HepG2 (cell line): ENCODE measurements around the gene MAD2L2. TPM values are rescaled to one million over a fixed set of nuclear protein-coding genes. Genes with fewer than 3 reads are reported as not detected.

Source experiments
- ATAC-seq: fragments of 200-7000 bp; cut with Tn5 transposase; 3 replicates; pipeline ENCODE4 v1.9.1; 2020; ENCODE audit warnings: mild to moderate bottlenecking, moderate library complexity
- BruUV-seq: library from RNA; stranded (reverse); fragments of 400-500 nt; replicated peaks from 2 replicates; lab custom pipeline; 2021; lab: Mats Ljungman, UMichigan
- CTCF ChIA-PET: fragments of 300-600 bp; formaldehyde crosslinking; extraction: SDS; loops from one replicate; lab custom pipeline; 2021; ENCODE audit warnings: low total read pairs, inconsistent platforms, low intra/inter-chr PET ratio; lab: Yijun Ruan, JAX
- POLR2A ChIA-PET: fragments of 350-600 bp; sonication (Branson Sonifier 250); formaldehyde crosslinking; loops from one replicate; lab custom pipeline; 2020; ENCODE audit warnings: antibody characterized with exemption, inconsistent platforms; lab: Yijun Ruan, JAX
- DNase-seq: peaks from one replicate; pipeline ENCODE4 v3.0.0-alpha.2; 2015; ENCODE audit warnings: low spot score
- FAIRE-seq: peaks from 3 replicates; lab custom pipeline; 2011; peaks lifted over from hg19 to GRCh38; lab: Jason Lieb, UNC
- H2AFZ ChIP-seq: one replicate; pipeline ENCODE4 v1.6.1; 2011; ENCODE audit warnings: low read length, inconsistent platforms
- H3K27ac ChIP-seq: fragments of 300-600 bp; 3 replicates; pipeline ENCODE4 v1.8.0; 2011; ENCODE audit warnings: mixed run types, mild to moderate bottlenecking, mixed read lengths, low read length, inconsistent platforms; ENCODE audit not compliant: insufficient read depth; ENCODE audit errors: extremely low read length
- H3K27me3 ChIP-seq, 2 experiments: fragments of 200-600 bp in 1 of 2; 2 replicates in 1 of 2; 3 replicates in 1 of 2; pipeline versions ENCODE4 v1.6.0 to v1.8.0; 2011; ENCODE audit warnings: low read length in 2 of 2, mild to moderate bottlenecking in 2 of 2, moderate library complexity in 2 of 2, inconsistent platforms in 1 of 2; ENCODE audit not compliant: insufficient read depth in 2 of 2, control insufficient read depth in 1 of 2
- H3K36me3 ChIP-seq, 2 experiments: fragments of 200-600 bp in 1 of 2; replicated peaks in 1 of 2; 2 replicates in 1 of 2; 3 replicates in 1 of 2; pipeline versions ENCODE4 v1.5.1 to v1.8.0; 2011; ENCODE audit warnings: low read length in 2 of 2, inconsistent platforms in 1 of 2; ENCODE audit not compliant: insufficient read depth in 2 of 2, control insufficient read depth in 1 of 2
- H3K4me1 ChIP-seq: 2 replicates; pipeline ENCODE4 v1.5.1; 2012; ENCODE audit warnings: low read length, inconsistent platforms; ENCODE audit not compliant: insufficient read depth
- H3K4me2 ChIP-seq: 2 replicates; pipeline ENCODE4 v1.6.0; 2011; ENCODE audit warnings: low read depth, low read length, inconsistent platforms
- H3K4me3 ChIP-seq, 3 experiments: fragments of 200-600 bp in 1 of 3; sonication (generic), shearing (Covaris generic) in 1 of 3; replicated peaks in 1 of 3; 2 replicates each; pipeline ENCODE4 v1.5.1; 2011 to 2016; ENCODE audit warnings: low read length in 3 of 3, inconsistent platforms in 2 of 3, low read depth in 2 of 3, mild to moderate bottlenecking in 2 of 3, control low read depth in 1 of 3, mixed read lengths in 1 of 3; ENCODE audit not compliant: insufficient read depth in 1 of 3
- H3K79me2 ChIP-seq: one replicate; pipeline ENCODE4 v1.6.1; 2011; ENCODE audit warnings: low read length, inconsistent platforms; ENCODE audit not compliant: insufficient read depth
- H3K9ac ChIP-seq: 2 replicates; pipeline ENCODE4 v1.6.0; 2011; ENCODE audit warnings: mild to moderate bottlenecking, low read depth, low read length, inconsistent platforms; ENCODE audit not compliant: insufficient read depth
- H3K9me3 ChIP-seq: 2 replicates; pipeline ENCODE4 v1.5.1; 2012; ENCODE audit warnings: mild to moderate bottlenecking, low read length
- H4K20me1 ChIP-seq: 2 replicates; pipeline ENCODE4 v1.6.0; 2011; ENCODE audit warnings: inconsistent platforms, mild to moderate bottlenecking, low read length, moderate library complexity; ENCODE audit not compliant: insufficient read depth
- HMGXB3 ChIP-seq: sonication (generic); formaldehyde crosslinking; IDR thresholded peaks from 2 replicates; pipeline ENCODE4 v1.4.0; 2020; ENCODE audit warnings: missing genetic modification reagents, borderline replicate concordance
- NR2C2 ChIP-seq: sonication (generic); formaldehyde crosslinking; IDR thresholded peaks from 2 replicates; pipeline ENCODE4 v1.4.0; 2020; ENCODE audit warnings: missing genetic modification reagents, mild to moderate bottlenecking, moderate library complexity, borderline replicate concordance
- TOPORS ChIP-seq: sonication (generic); formaldehyde crosslinking; IDR thresholded peaks from 2 replicates; pipeline ENCODE4 v1.8.0; 2023; ENCODE audit warnings: mild to moderate bottlenecking, missing genetic modification reagents
- ZBTB40 ChIP-seq, 2 experiments: fragments of 450-650 bp in 1 of 2; sonication (generic) in 1 of 2; formaldehyde crosslinking in 1 of 2; IDR thresholded peaks; 2 replicates each; pipeline versions ENCODE4 v1.6.1 to v1.8.0; 2016 to 2022; ENCODE audit warnings: antibody characterized with exemption in 1 of 2, mild to moderate bottlenecking in 1 of 2, missing genetic modification reagents in 1 of 2
- WGBS: methylation state at CpG from one replicate; pipeline ENCODE4 v1.1.6; 2017; ENCODE audit warnings: low lambda C conversion rate; 5-methylcytosine and 5-hydroxymethylcytosine counted together
- in situ Hi-C: cut with HindIII; loops from 2 replicates; pipeline ENCODE4 v1.10.0; 2017; ENCODE audit warnings: low pct_unique_long_range_greater_than_20kb; ENCODE audit not compliant: extremely low pct_ligation_motif_present
- intact Hi-C: fragments of 100-400 bp; cut with micrococcal nuclease; formaldehyde crosslinking; loops from one replicate; pipeline ENCODE4 v1.10.0; 2022; ENCODE audit not compliant: unreplicated experiment
- polyA plus RNA-seq, 8 experiments: library from polyadenylated mRNA; depleted of rRNA in 3 of 8; stranded (reverse) in 7 of 8; unstranded in 1 of 8; fragments of >200 nt; fragmentation: Illumina TruSeq in 4 of 8; extraction: Trizol in 4 of 8; gene quantifications; 2 replicates each; pipeline versions ENCODE4 v1.2.1 to v1.2.3, GENCODE V29; 2011 to 2016; ENCODE audit warnings: low read depth in 4 of 8, missing spikeins in 1 of 8, mixed read lengths in 1 of 8; ENCODE audit not compliant: insufficient read depth in 1 of 8
- total RNA-seq, 5 experiments: library from RNA; depleted of rRNA; stranded (reverse); fragments of >200 nt; fragmentation: Illumina TruSeq; extraction: Trizol; gene quantifications; 2 replicates each; pipeline ENCODE4 v1.2.3, GENCODE V29; 2016; ENCODE audit warnings: low read depth in 1 of 5
- TF ChIP-seq, protein P1 (sequence below): sonication (generic); formaldehyde crosslinking; conservative IDR thresholded peaks from 2 replicates; pipeline ENCODE4 v1.4.0; 2020; ENCODE audit warnings: missing genetic modification reagents

MAD2L2 gene
- total and polyA plus RNA-seq, 2 of the 13 experiments (the other 11 are each of a cell fraction or from before 2014, with no cell fraction given) = 51.8 to 53.8 TPM

GRCh38 chr1:11659748-11660147 lies 21.2 kb downstream of the MAD2L2 start (continued):
- TF ChIP-seq ZBTB40 (IDR thresholded peaks at IDR 0.05) (no peak), ZBTB40 (CRISPR knock-in tag; IDR thresholded peaks at IDR 0.05) (peak; percentile 87)

DNA sequence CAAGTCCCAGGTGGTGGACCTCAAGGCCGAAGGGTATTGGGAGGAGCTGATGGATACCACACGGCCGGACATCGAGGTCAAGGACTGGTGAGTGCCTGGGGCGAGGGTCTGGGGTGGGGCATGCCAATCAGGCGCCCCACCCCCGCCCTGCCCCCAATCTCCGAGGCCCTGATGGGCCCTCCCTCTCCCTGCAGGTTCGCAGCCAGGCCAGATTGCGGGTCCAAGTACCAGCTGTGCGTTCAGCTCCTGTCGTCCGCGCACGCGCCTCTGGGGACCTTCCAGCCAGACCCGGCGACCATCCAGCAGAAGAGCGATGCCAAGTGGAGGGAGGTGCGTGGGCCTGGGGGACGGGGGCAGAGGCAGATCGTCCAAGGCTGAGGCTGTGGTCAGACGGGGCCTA lies 22.4 kb downstream of the MAD2L2 start:
- Histone ChIP-seq H3K9me3 (no peaks in the 10 kb centered on the region), H3K79me2 (no peaks in the 10 kb centered on the region), H3K36me3 (peaks cover 7 to 16% of the 10 kb centered on the region in 2 experiments), H3K27ac (no peak overlapping the region), H3K4me2 (no peak overlapping the region), H3K27me3 (no peaks in the 10 kb centered on the region; a peak in 1 of 5 replicates), H3K9ac (no peak overlapping the region), H4K20me1 (no peaks in the 10 kb centered on the region), H3K4me1 (peaks cover 22% of the 10 kb centered on the region), H3K4me3 (no peak overlapping the region), H2AFZ (no peak overlapping the region)
- DNase-seq = no peak
- no peak for FAIRE-seq
- CTCF ChIA-PET = no interaction called here
- WGBS = 99% methylated on average over 10 of the region's 23 CpGs
- no peak for ATAC-seq
- POLR2A ChIA-PET = interaction anchor here (0.7 kb wide), 1 partner anchor 22 kb away, joined by 3 read pairs; no protein-coding TSS in a partner anchor
- BruUV-seq = no TSS peak
- intact Hi-C loops (no loop called here), in situ Hi-C loops (no loop called here)
- TF ChIP-seq, protein P1, sequence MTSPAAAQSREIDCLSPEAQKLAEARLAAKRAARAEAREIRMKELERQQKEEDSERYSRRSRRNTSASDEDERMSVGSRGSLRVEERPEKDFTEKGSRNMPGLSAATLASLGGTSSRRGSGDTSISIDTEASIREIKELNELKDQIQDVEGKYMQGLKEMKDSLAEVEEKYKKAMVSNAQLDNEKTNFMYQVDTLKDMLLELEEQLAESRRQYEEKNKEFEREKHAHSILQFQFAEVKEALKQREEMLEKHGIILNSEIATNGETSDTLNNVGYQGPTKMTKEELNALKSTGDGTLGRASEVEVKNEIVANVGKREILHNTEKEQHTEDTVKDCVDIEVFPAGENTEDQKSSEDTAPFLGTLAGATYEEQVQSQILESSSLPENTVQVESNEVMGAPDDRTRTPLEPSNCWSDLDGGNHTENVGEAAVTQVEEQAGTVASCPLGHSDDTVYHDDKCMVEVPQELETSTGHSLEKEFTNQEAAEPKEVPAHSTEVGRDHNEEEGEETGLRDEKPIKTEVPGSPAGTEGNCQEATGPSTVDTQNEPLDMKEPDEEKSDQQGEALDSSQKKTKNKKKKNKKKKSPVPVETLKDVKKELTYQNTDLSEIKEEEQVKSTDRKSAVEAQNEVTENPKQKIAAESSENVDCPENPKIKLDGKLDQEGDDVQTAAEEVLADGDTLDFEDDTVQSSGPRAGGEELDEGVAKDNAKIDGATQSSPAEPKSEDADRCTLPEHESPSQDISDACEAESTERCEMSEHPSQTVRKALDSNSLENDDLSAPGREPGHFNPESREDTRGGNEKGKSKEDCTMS (CRISPR knock-in tag) = no peak
- TF ChIP-seq NR2C2 (no peak), HMGXB3 (no peak), TOPORS (CRISPR knock-in tag) (no peak)
